ENCODE measurements around the gene BZW2. TPM values are rescaled to one million over a fixed set of nuclear protein-coding genes. Genes with fewer than 3 reads are reported as not detected.

The BZW2 gene
- polyA plus RNA-seq, 2 donors, result 32.9 to 47.9 TPM

GRCh38 chr7:16638282-16639280, 7.4 kb upstream of the BZW2 start:
- Histone ChIP-seq H3K4me3 (ENCODE audit: low read depth in 1 of 2, low read length in 2 of 2) (no peak overlapping the region), H3K4me1 (ENCODE audit: control insufficient read depth in 2 of 2, insufficient read depth in 2 of 2, low read length in 1 of 2) (no peaks in the 10 kb centered on the region), H3K9me3 (ENCODE audit: control insufficient read depth in 2 of 2, insufficient read depth in 1 of 2, low read depth in 1 of 2, low read length in 1 of 2) (no peaks in the 10 kb centered on the region), H3K36me3 (ENCODE audit: control insufficient read depth in 2 of 2, insufficient read depth in 2 of 2, low read length in 1 of 2) (no peaks in the 10 kb centered on the region), H3K27ac (ENCODE audit: low read depth in 2 of 2, low read length in 1 of 2) (no peak overlapping the region), H3K27me3 (ENCODE audit: control insufficient read depth in 1 of 2, insufficient read depth in 2 of 2, low read length in 2 of 2) (no peaks in the 10 kb centered on the region)
- WGBS, 2 donors, result 58 to 63% methylated on average over 7 of the region's 7 CpGs

GRCh38 chr7:16644157-16644556, 1.8 kb upstream of the BZW2 start:
- Histone ChIP-seq H3K27me3 (ENCODE audit: control insufficient read depth in 1 of 2, insufficient read depth in 2 of 2, low read length in 2 of 2) (no peaks in the 10 kb centered on the region), H3K4me1 (ENCODE audit: control insufficient read depth in 2 of 2, insufficient read depth in 2 of 2, low read length in 1 of 2) (peaks cover 2 to 6% of the 10 kb centered on the region in 2 donors), H3K9me3 (ENCODE audit: control insufficient read depth in 2 of 2, insufficient read depth in 1 of 2, low read depth in 1 of 2, low read length in 1 of 2) (no peaks in the 10 kb centered on the region), H3K36me3 (ENCODE audit: control insufficient read depth in 2 of 2, insufficient read depth in 2 of 2, low read length in 1 of 2) (no peaks in the 10 kb centered on the region), H3K27ac (ENCODE audit: low read depth in 2 of 2, low read length in 1 of 2) (peak overlapping the region in 1 of 2 donors; percentile 93), H3K4me3 (ENCODE audit: low read depth in 1 of 2, low read length in 2 of 2) (peak overlapping the region; percentile 90 to 94)
- WGBS, 2 donors, result 41 to 43% methylated on average over 4 of the region's 4 CpGs

GRCh38 chr7:16644636-16645592, 1.1 kb upstream of the BZW2 start:
- no peaks in the 10 kb centered on the region for H3K9me3 ChIP-seq (ENCODE audit: control insufficient read depth in 2 of 2, insufficient read depth in 1 of 2, low read depth in 1 of 2, low read length in 1 of 2)
- H3K4me3 ChIP-seq (ENCODE audit: low read depth in 1 of 2, low read length in 2 of 2), result peak overlapping the region; percentile 90 to 94
- peak overlapping the region; percentile 93 for H3K27ac ChIP-seq (ENCODE audit: low read depth in 2 of 2, low read length in 1 of 2)
- H3K27me3 ChIP-seq (ENCODE audit: control insufficient read depth in 1 of 2, insufficient read depth in 2 of 2, low read length in 2 of 2), result no peaks in the 10 kb centered on the region
- no peaks in the 10 kb centered on the region for H3K36me3 ChIP-seq (ENCODE audit: control insufficient read depth in 2 of 2, insufficient read depth in 2 of 2, low read length in 1 of 2)
- H3K4me1 ChIP-seq (ENCODE audit: control insufficient read depth in 2 of 2, insufficient read depth in 2 of 2, low read length in 1 of 2), result peaks cover 2 to 6% of the 10 kb centered on the region in 2 donors
- 0 to 1% methylated on average over 57 of the region's 57 CpGs for WGBS, 2 donors

DNA sequence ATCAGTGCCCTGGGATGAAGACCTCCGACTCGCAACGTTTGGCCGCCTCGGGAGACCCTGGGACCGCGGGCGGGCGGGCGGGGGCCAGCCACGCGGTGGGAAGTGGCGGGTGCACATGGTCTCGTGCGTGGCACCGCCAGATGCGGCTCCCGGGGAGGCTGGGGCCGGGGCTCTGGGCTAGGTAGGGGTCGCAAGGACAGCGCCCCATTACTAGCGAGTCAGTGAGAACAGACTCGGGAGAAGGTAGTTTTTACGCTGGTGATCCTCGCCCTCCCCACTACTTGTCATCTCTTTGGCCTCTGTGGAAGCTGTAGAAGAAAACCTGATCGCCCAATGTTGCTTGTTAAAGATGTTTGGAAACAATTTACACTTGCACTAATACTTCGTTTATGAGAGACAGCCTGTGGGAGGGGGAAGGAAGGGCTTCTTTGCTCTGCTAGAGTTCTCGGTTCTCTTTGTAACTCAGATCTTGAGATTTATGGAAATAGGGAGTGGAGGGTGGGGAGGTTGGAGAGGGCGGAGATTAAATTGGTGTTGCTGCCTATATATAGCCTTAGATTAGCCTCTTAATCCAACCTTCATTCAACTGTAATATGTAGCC, 591 bp downstream of the BZW2 start:
- no peaks in the 10 kb centered on the region for H3K9me3 ChIP-seq (ENCODE audit: control insufficient read depth in 2 of 2, insufficient read depth in 1 of 2, low read depth in 1 of 2, low read length in 1 of 2)
- H3K4me1 ChIP-seq (ENCODE audit: control insufficient read depth in 2 of 2, insufficient read depth in 2 of 2, low read length in 1 of 2), result peaks cover 2 to 6% of the 10 kb centered on the region in 2 donors
- peak overlapping the region; percentile 93 to 94 for H3K27ac ChIP-seq (ENCODE audit: low read depth in 2 of 2, low read length in 1 of 2)
- peak overlapping the region; percentile 88 to 90 for H3K4me3 ChIP-seq (ENCODE audit: low read depth in 1 of 2, low read length in 2 of 2)
- 0 to 1% methylated on average over 29 of the region's 29 CpGs for WGBS, 2 donors
- no peaks in the 10 kb centered on the region for H3K36me3 ChIP-seq (ENCODE audit: control insufficient read depth in 2 of 2, insufficient read depth in 2 of 2, low read length in 1 of 2)
- no peaks in the 10 kb centered on the region for H3K27me3 ChIP-seq (ENCODE audit: control insufficient read depth in 1 of 2, insufficient read depth in 2 of 2, low read length in 2 of 2)

DNA sequence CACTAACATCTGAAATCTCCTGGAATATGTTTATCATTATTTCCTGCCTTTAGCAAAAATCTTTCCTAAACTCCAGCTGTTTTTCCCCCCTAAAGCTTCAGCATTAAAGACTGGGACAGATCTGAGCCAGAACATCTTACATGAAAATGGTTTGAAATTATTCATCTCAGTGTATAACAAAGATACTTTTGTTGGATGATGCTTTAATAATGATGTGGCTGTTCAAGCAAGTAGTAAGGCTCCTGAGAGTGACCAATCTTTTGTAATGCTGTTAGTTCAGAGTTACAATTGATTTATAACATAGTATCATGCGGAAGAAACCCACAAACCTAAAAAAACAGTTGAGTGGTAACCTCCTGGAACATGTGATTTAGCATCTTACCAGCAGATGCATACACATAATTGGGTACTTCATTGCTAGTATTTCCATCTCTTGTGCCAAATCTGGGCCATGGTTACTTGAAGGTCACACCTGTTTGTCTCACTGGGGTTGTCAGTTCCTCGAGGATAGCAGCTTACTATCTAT, 1.5 kb downstream of the BZW2 start:
- no peaks in the 10 kb centered on the region for H3K27me3 ChIP-seq (ENCODE audit: control insufficient read depth in 1 of 2, insufficient read depth in 2 of 2, low read length in 2 of 2)
- H3K27ac ChIP-seq (ENCODE audit: low read depth in 2 of 2, low read length in 1 of 2), result no peak overlapping the region
- peaks cover 2 to 6% of the 10 kb centered on the region in 2 donors for H3K4me1 ChIP-seq (ENCODE audit: control insufficient read depth in 2 of 2, insufficient read depth in 2 of 2, low read length in 1 of 2)
- no peaks in the 10 kb centered on the region for H3K36me3 ChIP-seq (ENCODE audit: control insufficient read depth in 2 of 2, insufficient read depth in 2 of 2, low read length in 1 of 2)
- H3K9me3 ChIP-seq (ENCODE audit: control insufficient read depth in 2 of 2, insufficient read depth in 1 of 2, low read depth in 1 of 2, low read length in 1 of 2), result no peaks in the 10 kb centered on the region
- H3K4me3 ChIP-seq (ENCODE audit: low read depth in 1 of 2, low read length in 2 of 2), result peak overlapping the region in 1 of 2 donors; percentile 90
- WGBS, 2 donors, result 39 to 48% methylated on average over 2 of the region's 2 CpGs

GRCh38 chr7:16648551-16648950, 2.6 kb downstream of the BZW2 start:
- no peaks in the 10 kb centered on the region for H3K36me3 ChIP-seq (ENCODE audit: control insufficient read depth in 2 of 2, insufficient read depth in 2 of 2, low read length in 1 of 2)
- no peak overlapping the region for H3K27ac ChIP-seq (ENCODE audit: low read depth in 2 of 2, low read length in 1 of 2)
- H3K4me3 ChIP-seq (ENCODE audit: low read depth in 1 of 2, low read length in 2 of 2), result no peak overlapping the region
- H3K27me3 ChIP-seq (ENCODE audit: control insufficient read depth in 1 of 2, insufficient read depth in 2 of 2, low read length in 2 of 2), result no peaks in the 10 kb centered on the region
- no peaks in the 10 kb centered on the region for H3K9me3 ChIP-seq (ENCODE audit: control insufficient read depth in 2 of 2, insufficient read depth in 1 of 2, low read depth in 1 of 2, low read length in 1 of 2)
- peaks cover 2 to 6% of the 10 kb centered on the region in 2 donors for H3K4me1 ChIP-seq (ENCODE audit: control insufficient read depth in 2 of 2, insufficient read depth in 2 of 2, low read length in 1 of 2)
- WGBS, 2 donors, result 20 to 48% methylated on average over 1 of the region's 1 CpG

- H3K9me3 ChIP-seq (ENCODE audit: control insufficient read depth in 2 of 2, insufficient read depth in 1 of 2, low read depth in 1 of 2, low read length in 1 of 2), result no peaks in the 10 kb centered on the region
- H3K4me1 ChIP-seq (ENCODE audit: control insufficient read depth in 2 of 2, insufficient read depth in 2 of 2, low read length in 1 of 2), result peaks cover 2 to 3% of the 10 kb centered on the region in 2 donors
- no peaks in the 10 kb centered on the region for H3K27me3 ChIP-seq (ENCODE audit: control insufficient read depth in 1 of 2, insufficient read depth in 2 of 2, low read length in 2 of 2)
- H3K4me3 ChIP-seq (ENCODE audit: low read depth in 1 of 2, low read length in 2 of 2), result no peak overlapping the region
- WGBS, 2 donors, result 31 to 65% methylated on average over 1 of the region's 1 CpG
- no peaks in the 10 kb centered on the region for H3K36me3 ChIP-seq (ENCODE audit: control insufficient read depth in 2 of 2, insufficient read depth in 2 of 2, low read length in 1 of 2)
- no peak overlapping the region for H3K27ac ChIP-seq (ENCODE audit: low read depth in 2 of 2, low read length in 1 of 2)
Measured at GRCh38 chr7:16649196-16649595, 3.2 kb downstream of the BZW2 start.

DNA sequence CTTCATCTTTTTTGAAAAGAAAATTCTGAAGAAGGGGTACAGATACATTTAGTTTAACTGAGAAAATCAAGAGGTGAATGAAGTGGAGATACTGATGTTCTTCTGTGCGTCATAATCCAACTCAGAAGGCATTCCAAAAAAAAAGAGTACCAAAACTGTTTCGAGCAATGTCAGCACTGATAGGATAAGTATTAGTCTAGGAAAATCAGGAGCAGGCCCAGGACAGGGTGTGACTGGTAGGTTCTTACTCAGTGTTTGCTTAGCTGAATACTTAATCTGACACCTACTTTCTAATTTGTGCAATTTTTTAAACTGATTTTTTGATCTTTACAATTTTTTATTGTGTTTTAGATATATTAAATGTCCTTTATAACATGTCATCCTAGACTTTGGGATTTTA, 4.3 kb downstream of the BZW2 start:
- WGBS, 2 donors, result 55% methylated on average over 2 of the region's 2 CpGs
- H3K27ac ChIP-seq (ENCODE audit: low read depth in 2 of 2, low read length in 1 of 2), result no peak overlapping the region
- no peak overlapping the region for H3K4me3 ChIP-seq (ENCODE audit: low read depth in 1 of 2, low read length in 2 of 2)
- H3K4me1 ChIP-seq (ENCODE audit: control insufficient read depth in 2 of 2, insufficient read depth in 2 of 2, low read length in 1 of 2), result peaks cover 2 to 3% of the 10 kb centered on the region in 2 donors
- H3K9me3 ChIP-seq (ENCODE audit: control insufficient read depth in 2 of 2, insufficient read depth in 1 of 2, low read depth in 1 of 2, low read length in 1 of 2), result no peaks in the 10 kb centered on the region
- no peaks in the 10 kb centered on the region for H3K27me3 ChIP-seq (ENCODE audit: control insufficient read depth in 1 of 2, insufficient read depth in 2 of 2, low read length in 2 of 2)
- H3K36me3 ChIP-seq (ENCODE audit: control insufficient read depth in 2 of 2, insufficient read depth in 2 of 2, low read length in 1 of 2), result no peaks in the 10 kb centered on the region

Measured in esophagus (tissue), 2 donors.